ENCODE results near the gene SLC30A1. TPM values are rescaled to one million over a fixed set of nuclear protein-coding genes. Genes with fewer than 3 reads are reported as not detected.
A peak's percentile ranks its signal among the peaks of the same experiment; 100 is the strongest.

Gene SLC30A1
- total RNA-seq, 1 experiment from 2014 or later: 11.3 TPM

GRCh38 chr1:211607754-211608473 is 29.0 kb upstream of the SLC30A1 start:
- DNase-seq (ENCODE audit: low read depth): no peak

- DNase-seq (ENCODE audit: low read depth): no peak
Observed at GRCh38 chr1:211606914-211607753, 28.2 kb upstream of the SLC30A1 start.

GRCh38 chr1:211606332-211606913 is 27.5 kb upstream of the SLC30A1 start:
- DNase-seq (ENCODE audit: low read depth): no peak

GRCh38 chr1:211605603-211606331 is 26.8 kb upstream of the SLC30A1 start:
- DNase-seq (ENCODE audit: low read depth): no peak

- no peak for DNase-seq (ENCODE audit: low read depth)
Observed at GRCh38 chr1:211605034-211605433, 26.1 kb upstream of the SLC30A1 start.

GRCh38 chr1:211604548-211604947 is 25.6 kb upstream of the SLC30A1 start:
- no peak for DNase-seq (ENCODE audit: low read depth)

- DNase-seq (ENCODE audit: low read depth): no peak
Observed at GRCh38 chr1:211603713-211604112, 24.8 kb upstream of the SLC30A1 start.

GRCh38 chr1:211603191-211603701 is 24.3 kb upstream of the SLC30A1 start:
- peak; percentile 59 for DNase-seq (ENCODE audit: low read depth)

- DNase-seq (ENCODE audit: low read depth): no peak
Observed at GRCh38 chr1:211601982-211602670, 23.2 kb upstream of the SLC30A1 start.

GRCh38 chr1:211601159-211601558 is 22.2 kb upstream of the SLC30A1 start:
- no peak for DNase-seq (ENCODE audit: low read depth)

- no peak for DNase-seq (ENCODE audit: low read depth)
Observed at GRCh38 chr1:211599250-211599649, 20.3 kb upstream of the SLC30A1 start.

- no peak for DNase-seq (ENCODE audit: low read depth)
Observed at GRCh38 chr1:211598514-211598913, 19.6 kb upstream of the SLC30A1 start.

GRCh38 chr1:211596418-211597181 is 17.6 kb upstream of the SLC30A1 start:
- DNase-seq (ENCODE audit: low read depth): no peak

- no peak for DNase-seq (ENCODE audit: low read depth)
Observed at GRCh38 chr1:211595419-211595818, 16.5 kb upstream of the SLC30A1 start.

- DNase-seq (ENCODE audit: low read depth): peak; percentile 91
Observed at GRCh38 chr1:211591980-211592493, 13.1 kb upstream of the SLC30A1 start.

- DNase-seq (ENCODE audit: low read depth): peak; percentile 81
Observed at GRCh38 chr1:211589782-211590721, 11.1 kb upstream of the SLC30A1 start.

- DNase-seq (ENCODE audit: low read depth): no peak
Observed at GRCh38 chr1:211588711-211589110, 9.8 kb upstream of the SLC30A1 start.

- DNase-seq (ENCODE audit: low read depth): no peak
Observed at GRCh38 chr1:211587123-211587522, 8.2 kb upstream of the SLC30A1 start.

- no peak for DNase-seq (ENCODE audit: low read depth)
Observed at GRCh38 chr1:211586538-211586937, 7.6 kb upstream of the SLC30A1 start.
